ENCODE data around the gene STIP1. TPM values are rescaled to one million over a fixed set of nuclear protein-coding genes. Genes with fewer than 3 reads are reported as not detected.

The STIP1 gene
- total RNA-seq, 1 donor from 2014 or later = 200 TPM

- Histone ChIP-seq H2AFZ (ENCODE audit: low read depth, low read length) (peak within 1 kb of the TSS; percentile 84), H4K20me1 (ENCODE audit: insufficient read depth, low read length) (peaks cover 6% of the 10 kb centered on the region), H3K79me2 (ENCODE audit: insufficient read depth, low read length) (peaks cover 31% of the 10 kb centered on the region), H3K9ac (ENCODE audit: low read length) (peak within 1 kb of the TSS; percentile 85), H3K4me1 (ENCODE audit: insufficient read depth, low read length) (peaks cover 32% of the 10 kb centered on the region), H3K27me3 (ENCODE audit: insufficient read depth, low read length) (no peaks in the 10 kb centered on the region), H3K4me2 (ENCODE audit: low read length) (peak within 1 kb of the TSS; percentile 100), H3K9me3 (ENCODE audit: insufficient read depth, low read depth, low read length) (no peaks in the 10 kb centered on the region), H3K27ac (ENCODE audit: low read depth, low read length) (peak within 1 kb of the TSS; percentile 56), H3K36me3 (ENCODE audit: insufficient read depth, low read length) (no peaks in the 10 kb centered on the region), H3K4me3 (ENCODE audit: insufficient read depth, low read depth, low read length) (peak within 1 kb of the TSS; percentile 74)
- TF ChIP-seq EZH2 (IDR thresholded peaks at IDR 0.05; ENCODE audit: insufficient read depth, low read length) (no peak), CTCF (IDR thresholded peaks at IDR 0.05; ENCODE audit: insufficient read depth, low read depth, low read length) (no peak)
- Mint-ChIP-seq H3K36me3 (ENCODE audit: low read depth, unreplicated experiment) (no peaks in the 10 kb centered on the region), H3K27ac (ENCODE audit: unreplicated experiment) (peak within 1 kb of the TSS; percentile 53), H3K27me3 (ENCODE audit: low read depth, unreplicated experiment) (no peaks in the 10 kb centered on the region), H3K9me3 (ENCODE audit: unreplicated experiment) (no peaks in the 10 kb centered on the region), H3K4me3 (ENCODE audit: unreplicated experiment) (peak within 1 kb of the TSS; percentile 85), H3K4me1 (ENCODE audit: low read depth, unreplicated experiment) (peaks cover 10% of the 10 kb centered on the region)
- peak; percentile 76 for DNase-seq (ENCODE audit: low read depth)
- no peak for FAIRE-seq
Observed at GRCh38 chr11:64230171-64230984, 44.4 kb downstream of the STIP1 start, which contains the start of gene DNAJC4. TSS of gene DNAJC4 (plus strand) at chr11:64230548. CDS start at chr11:64230855, 307 bp downstream.

GRCh38 chr11:64230985-64231365, 45.0 kb downstream of the STIP1 start:
- H3K4me3 ChIP-seq (ENCODE audit: insufficient read depth, low read depth, low read length) = peak overlapping the region; percentile 74
- H3K27me3 ChIP-seq (ENCODE audit: insufficient read depth, low read length) = no peaks in the 10 kb centered on the region
- Mint-ChIP-seq H3K4me3 (ENCODE audit: unreplicated experiment) (peak overlapping the region; percentile 85), H3K27ac (ENCODE audit: unreplicated experiment) (peak overlapping the region; percentile 34), H3K9me3 (ENCODE audit: unreplicated experiment) (no peaks in the 10 kb centered on the region), H3K36me3 (ENCODE audit: low read depth, unreplicated experiment) (no peaks in the 10 kb centered on the region), H3K4me1 (ENCODE audit: low read depth, unreplicated experiment) (peaks cover 10% of the 10 kb centered on the region), H3K27me3 (ENCODE audit: low read depth, unreplicated experiment) (no peaks in the 10 kb centered on the region)
- H3K9ac ChIP-seq (ENCODE audit: low read length) = peak overlapping the region; percentile 85
- FAIRE-seq (no peak), DNase-seq (ENCODE audit: low read depth) (no peak)
- no peak for TF ChIP-seq CTCF (IDR thresholded peaks at IDR 0.05; ENCODE audit: insufficient read depth, low read depth, low read length)
- TF ChIP-seq EZH2 (IDR thresholded peaks at IDR 0.05; ENCODE audit: insufficient read depth, low read length) = no peak
- H3K27ac ChIP-seq (ENCODE audit: low read depth, low read length) = no peak overlapping the region
- H3K4me2 ChIP-seq (ENCODE audit: low read length) = peak overlapping the region; percentile 100
- peaks cover 33% of the 10 kb centered on the region for H3K4me1 ChIP-seq (ENCODE audit: insufficient read depth, low read length)
- no peaks in the 10 kb centered on the region for H3K9me3 ChIP-seq (ENCODE audit: insufficient read depth, low read depth, low read length)
- H3K79me2 ChIP-seq (ENCODE audit: insufficient read depth, low read length) = peaks cover 27% of the 10 kb centered on the region
- peak overlapping the region; percentile 84 for H2AFZ ChIP-seq (ENCODE audit: low read depth, low read length)
- no peaks in the 10 kb centered on the region for H3K36me3 ChIP-seq (ENCODE audit: insufficient read depth, low read length)
- peaks cover 12% of the 10 kb centered on the region for H4K20me1 ChIP-seq (ENCODE audit: insufficient read depth, low read length)

GRCh38 chr11:64231546-64231945, 45.6 kb downstream of the STIP1 start:
- no peak for TF ChIP-seq CTCF (IDR thresholded peaks at IDR 0.05; ENCODE audit: insufficient read depth, low read depth, low read length)
- no peak for TF ChIP-seq EZH2 (IDR thresholded peaks at IDR 0.05; ENCODE audit: insufficient read depth, low read length)
- peaks cover 31% of the 10 kb centered on the region for H3K4me1 ChIP-seq (ENCODE audit: insufficient read depth, low read length)
- H4K20me1 ChIP-seq (ENCODE audit: insufficient read depth, low read length) = peaks cover 14% of the 10 kb centered on the region
- peak overlapping the region; percentile 85 for H3K4me3 Mint-ChIP-seq (ENCODE audit: unreplicated experiment)
- DNase-seq (ENCODE audit: low read depth) = no peak
- H2AFZ ChIP-seq (ENCODE audit: low read depth, low read length) = no peak overlapping the region
- no peak overlapping the region for H3K27ac ChIP-seq (ENCODE audit: low read depth, low read length)
- no peaks in the 10 kb centered on the region for H3K36me3 ChIP-seq (ENCODE audit: insufficient read depth, low read length)
- peaks cover 24% of the 10 kb centered on the region for H3K79me2 ChIP-seq (ENCODE audit: insufficient read depth, low read length)
- peaks cover 10% of the 10 kb centered on the region for H3K4me1 Mint-ChIP-seq (ENCODE audit: low read depth, unreplicated experiment)
- H3K27me3 Mint-ChIP-seq (ENCODE audit: low read depth, unreplicated experiment) = no peaks in the 10 kb centered on the region
- no peak for FAIRE-seq
- H3K27me3 ChIP-seq (ENCODE audit: insufficient read depth, low read length) = no peaks in the 10 kb centered on the region
- H3K27ac Mint-ChIP-seq (ENCODE audit: unreplicated experiment) = no peak overlapping the region
- H3K4me3 ChIP-seq (ENCODE audit: insufficient read depth, low read depth, low read length) = no peak overlapping the region
- H3K9ac ChIP-seq (ENCODE audit: low read length) = no peak overlapping the region
- no peaks in the 10 kb centered on the region for H3K9me3 Mint-ChIP-seq (ENCODE audit: unreplicated experiment)
- H3K4me2 ChIP-seq (ENCODE audit: low read length) = peak overlapping the region; percentile 100
- no peaks in the 10 kb centered on the region for H3K36me3 Mint-ChIP-seq (ENCODE audit: low read depth, unreplicated experiment)
- H3K9me3 ChIP-seq (ENCODE audit: insufficient read depth, low read depth, low read length) = no peaks in the 10 kb centered on the region

Measured in astrocyte (in vitro differentiated cells and primary cell).